Measurements from ENCODE around the gene EXOC6. TPM values are rescaled to one million over a fixed set of nuclear protein-coding genes. Genes with fewer than 3 reads are reported as not detected.

The EXOC6 gene
- total RNA-seq, 1 experiment from 2014 or later: 15.7 TPM

DNA sequence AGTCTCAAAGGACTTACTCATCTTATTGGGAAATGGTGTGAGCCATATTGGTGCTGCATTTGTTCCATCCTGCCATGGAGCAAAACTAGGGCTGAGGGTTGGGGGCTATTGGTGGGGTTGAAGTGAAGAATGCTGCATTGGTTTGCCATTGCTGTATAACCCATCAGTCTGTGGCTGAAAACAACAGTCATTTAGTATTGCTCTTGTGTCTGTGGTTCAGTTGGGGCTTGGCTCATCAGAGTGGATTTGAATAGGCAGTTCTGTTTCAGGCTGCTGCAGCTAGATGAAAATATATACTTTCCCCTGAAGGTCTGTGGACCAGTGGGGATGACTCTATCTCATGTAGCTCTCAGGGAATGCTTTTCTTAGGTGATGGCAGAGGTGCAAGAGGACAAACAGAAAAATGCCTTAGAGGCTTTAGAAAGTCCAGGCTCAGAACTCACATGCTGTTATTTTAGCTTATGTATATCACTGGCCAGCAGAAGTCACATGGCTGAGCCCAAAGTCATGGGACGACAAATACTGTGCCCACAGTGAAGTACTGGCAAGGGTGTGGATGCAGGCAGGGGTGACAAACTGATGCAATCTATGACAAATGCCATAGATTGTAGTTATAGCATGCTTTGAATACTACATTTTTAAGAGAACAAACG, 15.2 kb upstream of the EXOC6 start:
- no peak for DNase-seq (ENCODE audit: low spot score)

DNA sequence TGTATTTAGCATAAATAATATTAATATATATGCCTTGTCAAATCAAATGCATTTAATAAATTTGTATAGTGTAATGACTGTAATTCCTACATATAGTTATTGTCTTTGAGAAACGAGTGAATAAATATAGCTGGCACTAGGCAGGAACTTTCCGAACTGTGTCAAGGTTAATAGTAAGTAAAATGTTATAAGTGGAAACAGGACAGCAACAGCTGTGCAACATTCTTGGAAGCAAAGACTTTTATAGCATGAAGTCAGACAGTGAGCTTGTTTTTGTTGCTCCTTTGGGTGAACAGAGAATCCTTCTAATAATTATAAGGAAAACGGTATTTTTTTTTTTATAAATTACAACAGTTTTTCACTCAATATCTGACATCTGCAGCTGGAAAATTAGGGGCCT, 14.0 kb upstream of the EXOC6 start:
- DNase-seq (ENCODE audit: low spot score): no peak

DNA sequence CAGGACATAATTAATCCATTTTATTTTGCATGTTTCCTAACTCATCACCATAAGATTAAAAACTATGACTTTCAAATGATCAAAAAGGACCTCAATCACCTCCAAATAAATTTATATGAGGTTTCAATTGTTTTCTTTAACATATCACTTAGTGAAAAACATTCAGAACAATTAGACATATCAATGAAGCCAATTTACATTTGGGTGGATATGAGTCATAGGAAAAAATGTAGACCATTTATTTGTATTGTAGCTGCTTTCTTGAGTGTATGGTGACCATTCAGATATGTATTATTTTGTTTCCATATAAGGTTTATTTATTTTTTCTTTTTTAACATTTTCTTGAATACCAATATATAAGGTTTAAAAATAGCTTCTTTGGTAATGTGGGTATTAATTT, 13.3 kb upstream of the EXOC6 start:
- DNase-seq (ENCODE audit: low spot score): no peak

DNA sequence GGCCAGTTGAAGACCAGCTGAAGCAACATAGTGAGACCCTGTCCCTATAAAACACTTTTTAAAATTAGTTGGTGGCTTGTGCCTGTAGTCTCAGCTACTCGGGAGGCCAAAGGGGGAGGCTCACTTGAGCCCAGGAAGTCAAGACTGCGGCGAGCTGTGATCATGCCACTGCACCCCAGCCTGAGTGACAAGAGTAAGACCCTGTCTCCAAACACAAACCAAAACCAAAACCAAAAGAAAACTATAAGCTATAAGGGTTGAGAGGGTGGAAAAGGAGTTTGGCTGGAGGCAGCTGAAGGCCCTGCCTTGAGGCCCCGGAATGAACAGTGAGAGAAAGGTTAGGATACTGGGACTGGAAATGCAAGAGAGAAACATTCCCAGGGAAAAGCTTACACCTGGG, 10.9 kb upstream of the EXOC6 start:
- DNase-seq (ENCODE audit: low spot score): no peak

DNA sequence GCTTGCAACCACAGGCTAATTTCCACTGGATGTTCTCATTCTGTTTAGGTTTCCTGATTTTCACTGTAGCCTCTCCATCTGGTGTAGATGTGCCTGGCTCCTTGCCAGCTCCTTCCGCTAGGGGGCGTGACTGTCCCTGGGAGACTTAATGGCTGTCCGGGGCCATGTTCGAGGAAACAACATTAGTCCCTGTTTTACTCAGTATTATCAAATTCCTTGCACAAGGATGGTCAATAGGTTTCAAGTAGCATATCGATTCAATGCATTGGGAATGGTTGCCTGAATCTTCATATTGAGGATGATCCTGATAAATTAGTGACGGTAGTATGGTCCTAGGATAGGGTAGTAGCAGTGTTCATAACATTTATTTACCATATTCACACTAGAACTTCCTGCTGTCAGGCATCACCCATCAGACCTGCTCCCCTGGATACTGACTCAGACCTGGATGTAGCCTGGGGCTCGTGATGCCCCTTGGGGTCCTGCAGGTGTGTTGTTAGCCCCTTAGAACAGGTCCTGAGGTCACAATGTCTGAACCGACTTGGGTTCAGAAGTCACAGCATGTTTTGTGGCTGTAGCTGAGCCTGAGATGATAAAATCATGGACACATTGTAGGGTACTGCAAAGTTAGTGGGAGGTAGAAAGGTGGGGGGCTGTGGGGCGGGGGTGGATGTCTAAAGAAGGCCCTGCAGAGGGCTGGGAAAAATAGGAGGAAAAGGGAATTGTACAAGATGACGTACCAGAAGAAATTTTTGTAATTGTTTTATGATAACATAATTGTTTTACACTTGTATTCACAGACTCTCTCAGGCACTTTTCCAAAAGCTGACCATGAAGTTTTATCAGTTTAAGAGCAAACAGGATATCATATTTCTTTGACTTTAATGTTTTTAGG, 8.9 kb upstream of the EXOC6 start:
- no peak for DNase-seq (ENCODE audit: low spot score)

DNA sequence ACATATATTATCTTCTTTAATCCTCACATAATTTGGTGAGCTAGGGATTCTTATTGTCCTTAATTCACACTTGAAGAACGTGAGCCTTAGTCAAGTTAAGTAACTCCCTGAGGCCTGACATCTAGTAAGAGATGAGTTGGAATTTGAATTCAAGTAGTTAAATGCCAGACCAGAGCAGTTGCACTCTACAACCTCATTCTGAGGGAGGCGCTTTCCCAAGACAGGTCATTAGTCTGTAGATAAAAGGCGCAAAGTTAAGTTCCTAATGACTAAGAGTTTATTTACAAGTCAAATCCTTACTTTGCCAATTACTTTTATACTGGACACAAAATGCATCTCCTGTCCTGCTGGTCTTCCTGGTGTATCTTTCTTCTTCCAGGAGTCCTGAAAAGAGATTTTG, 3.6 kb upstream of the EXOC6 start:
- DNase-seq (ENCODE audit: low spot score): no peak

DNA sequence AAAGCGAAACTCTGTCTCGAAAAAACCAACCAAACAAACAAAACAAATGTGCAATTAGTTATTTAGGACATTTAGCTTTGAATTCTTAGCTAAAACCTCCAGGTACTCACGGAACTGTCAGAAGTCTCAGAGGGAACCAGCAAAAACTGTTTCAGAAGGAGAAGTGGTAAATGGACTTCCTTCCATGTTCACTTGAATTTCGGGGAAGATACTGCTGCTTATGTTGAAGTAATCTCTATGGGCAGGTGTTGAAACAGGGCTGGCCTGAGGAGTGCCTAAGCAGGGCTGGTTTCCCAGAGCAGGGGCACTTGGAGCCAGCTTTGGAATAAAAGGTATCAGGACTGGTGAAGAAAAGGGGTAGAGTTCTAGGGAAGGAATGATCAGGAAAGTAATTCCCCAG, 2.4 kb upstream of the EXOC6 start:
- no peak for DNase-seq (ENCODE audit: low spot score)

DNA sequence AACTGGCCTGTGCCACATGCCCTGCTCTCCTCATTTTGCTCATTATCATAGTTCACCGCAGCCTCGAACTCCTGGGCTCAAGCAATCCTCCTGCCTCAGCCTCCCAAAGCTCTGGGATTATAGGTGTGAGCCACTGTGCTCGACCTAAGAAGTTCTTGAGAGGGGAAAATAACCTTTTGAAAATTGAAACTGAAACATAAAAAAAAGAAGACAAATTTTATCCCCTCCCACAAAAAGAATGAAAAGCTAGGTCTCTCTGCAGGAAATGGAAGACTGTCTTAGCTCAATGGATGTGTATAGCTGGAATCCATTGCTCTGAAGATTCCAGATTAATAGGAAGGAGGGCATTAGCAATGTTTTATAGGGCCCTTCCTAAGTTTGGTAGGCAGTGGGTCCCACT, 2.0 kb upstream of the EXOC6 start:
- DNase-seq (ENCODE audit: low spot score): no peak

DNA sequence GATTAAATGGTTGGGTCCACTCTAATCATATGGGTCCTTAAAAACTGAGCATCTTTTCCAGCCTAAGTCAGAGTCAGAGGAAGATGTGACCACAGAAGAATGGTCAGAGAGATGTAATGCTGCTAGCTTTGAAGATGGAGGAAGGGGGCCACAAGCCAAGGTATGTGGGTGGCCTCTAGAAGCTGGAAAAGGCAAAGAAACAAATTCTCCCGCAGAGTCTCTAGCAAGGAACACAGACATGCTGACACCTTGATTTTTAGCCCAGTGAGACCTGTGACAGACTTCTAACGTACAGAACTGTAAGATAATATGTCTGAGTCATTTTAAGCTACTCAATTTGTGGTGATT, 1.5 kb upstream of the EXOC6 start:
- no peak for DNase-seq (ENCODE audit: low spot score)

DNA sequence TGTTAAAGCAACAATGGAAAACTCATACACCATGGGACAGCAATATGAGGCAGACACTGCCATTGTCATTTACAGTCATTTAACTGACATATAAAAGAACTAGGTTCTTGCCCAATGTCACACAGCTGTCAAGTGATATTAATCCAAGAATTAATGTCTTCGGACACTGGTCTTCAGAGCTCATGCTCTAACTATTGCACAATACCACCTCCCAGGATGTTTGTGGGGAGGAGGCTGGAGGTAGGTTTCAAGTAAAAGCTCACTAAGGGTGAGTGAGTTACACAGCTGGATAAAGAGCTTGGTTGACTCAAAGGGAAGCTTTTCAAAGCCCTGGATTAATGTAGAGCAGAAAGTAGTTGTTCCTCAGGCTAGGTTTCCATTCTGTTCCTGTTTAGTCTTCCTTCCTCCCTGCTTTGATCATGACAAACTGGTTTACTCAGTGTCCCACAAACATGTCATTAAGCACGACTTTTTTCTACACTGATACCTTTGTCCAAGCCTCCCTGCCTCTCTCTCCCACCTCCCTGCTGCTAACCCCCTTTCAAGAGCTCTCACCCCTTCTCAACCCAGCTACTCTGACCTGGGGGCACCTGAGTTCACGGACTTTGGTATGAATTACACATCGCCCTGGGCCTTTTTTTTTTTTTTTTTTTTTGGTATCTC, 987 bp upstream of the EXOC6 start:
- no peak for DNase-seq (ENCODE audit: low spot score)

DNA sequence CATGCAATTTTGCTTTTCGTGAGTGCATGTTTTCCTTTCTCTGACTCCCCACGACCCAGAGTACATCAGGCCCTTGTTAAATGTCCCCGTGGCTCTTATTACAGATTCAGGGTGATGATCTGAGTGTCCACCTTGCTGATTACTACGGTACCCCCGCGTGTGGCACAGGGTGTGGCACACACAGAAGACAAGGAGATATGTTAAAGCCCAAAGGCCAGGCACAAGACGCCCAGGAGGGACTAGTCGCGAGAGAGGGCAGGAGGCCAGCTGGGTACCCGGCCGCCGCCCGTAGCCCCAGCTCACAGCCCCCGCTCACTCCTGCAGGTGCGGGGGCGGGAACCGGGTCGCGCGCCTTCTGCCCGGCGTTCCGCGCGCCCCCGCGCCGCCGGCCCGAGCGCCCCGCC, 281 bp upstream of the EXOC6 start:
- DNase-seq (ENCODE audit: low spot score): no peak

DNA sequence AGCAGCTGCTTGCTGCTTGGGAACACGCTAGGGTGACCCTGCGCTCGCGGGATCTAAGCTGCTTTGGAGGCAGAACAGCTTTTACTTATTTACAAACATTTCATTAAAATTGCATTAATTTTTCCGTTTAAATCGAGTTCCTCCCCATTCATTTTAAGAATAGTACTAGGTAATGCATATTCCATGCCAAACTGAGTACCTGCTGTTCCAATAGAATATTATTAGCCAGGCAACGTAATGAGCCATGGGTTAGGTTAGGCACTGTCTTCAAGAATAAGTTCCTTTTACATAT, 860 bp downstream of the EXOC6 start:
- no peak for DNase-seq (ENCODE audit: low spot score)

DNA sequence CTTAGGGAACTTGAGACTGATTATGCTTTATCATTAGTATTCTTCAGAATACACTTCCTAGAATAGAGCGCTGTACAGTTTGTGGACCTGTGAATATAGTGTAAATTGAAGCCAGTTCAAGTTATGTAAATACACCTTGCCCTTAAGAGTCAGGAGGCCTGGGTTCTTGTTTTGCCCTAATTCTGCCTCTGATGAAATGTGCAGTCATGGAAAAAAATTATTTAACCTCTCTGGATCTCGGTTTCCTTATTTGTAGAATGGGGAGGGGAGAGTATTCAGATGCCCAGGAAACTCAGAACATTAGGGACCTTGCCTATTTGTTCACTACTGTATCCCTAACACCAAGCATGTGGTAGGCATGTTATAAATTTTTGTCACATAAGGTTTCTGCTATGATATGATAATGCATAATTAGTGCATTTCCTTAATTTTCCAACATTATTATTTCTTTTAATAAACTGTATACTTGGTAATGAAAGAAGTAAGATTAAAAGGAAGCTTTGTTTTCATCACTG, 1.3 kb downstream of the EXOC6 start:
- no peak for DNase-seq (ENCODE audit: low spot score)

DNA sequence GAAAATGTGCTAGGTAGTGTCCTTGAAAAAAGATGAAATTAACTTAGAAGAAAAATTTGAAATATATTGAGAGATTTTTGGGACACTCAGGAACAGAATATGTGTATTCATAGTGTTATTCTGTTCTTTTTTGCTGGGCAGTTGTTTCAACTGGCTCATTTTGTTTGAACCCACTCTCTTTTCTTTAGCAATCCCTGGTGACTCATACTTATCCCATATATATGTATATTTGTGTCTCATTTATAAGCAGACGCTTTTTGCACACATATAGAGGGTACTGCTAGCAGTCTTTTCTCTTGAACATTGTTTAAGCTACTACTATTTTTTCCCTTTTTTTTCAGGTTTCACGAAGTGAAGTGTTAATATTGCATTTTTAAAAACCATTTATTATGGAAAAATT, 1.9 kb downstream of the EXOC6 start:
- DNase-seq (ENCODE audit: low spot score): no peak

DNA sequence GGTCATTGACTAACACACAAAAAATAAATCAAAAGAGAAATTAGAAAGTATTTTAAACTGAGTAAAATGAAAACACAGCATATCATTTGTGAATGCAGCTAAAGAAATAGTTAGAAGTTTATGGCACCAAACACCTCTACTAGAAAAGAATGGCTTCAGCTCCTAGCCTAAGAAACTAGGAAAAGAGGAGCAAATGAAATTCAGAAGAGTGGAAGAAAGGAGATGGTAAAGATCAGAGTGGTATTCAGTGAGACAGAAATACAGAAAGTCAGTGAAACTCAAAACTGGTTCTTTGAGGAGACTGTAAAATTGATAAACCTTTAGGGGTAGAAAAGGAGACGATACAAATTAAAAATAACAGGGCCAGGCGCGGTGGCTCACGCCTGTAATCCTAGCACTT, 2.7 kb downstream of the EXOC6 start:
- no peak for DNase-seq (ENCODE audit: low spot score)

DNA sequence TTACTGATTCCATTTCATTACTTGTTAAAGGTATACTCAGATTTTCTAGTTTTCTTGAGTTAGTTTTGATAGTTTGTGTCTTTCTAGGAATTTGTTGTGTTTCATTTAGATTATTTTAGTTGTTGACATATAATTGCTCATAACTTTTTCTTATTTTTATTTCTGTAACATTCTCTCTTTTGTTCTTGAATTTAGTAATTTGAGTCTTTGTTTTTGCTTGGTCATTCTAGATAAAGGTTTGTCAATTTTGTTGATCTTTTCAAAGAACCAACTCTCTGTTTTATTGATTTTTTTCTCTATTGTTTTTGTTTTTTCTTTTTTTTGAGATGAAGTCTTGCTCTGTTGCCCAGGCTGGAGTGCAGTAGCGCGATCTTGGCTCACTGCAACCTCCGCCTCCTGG, 7.2 kb downstream of the EXOC6 start:
- no peak for DNase-seq (ENCODE audit: low spot score)

DNA sequence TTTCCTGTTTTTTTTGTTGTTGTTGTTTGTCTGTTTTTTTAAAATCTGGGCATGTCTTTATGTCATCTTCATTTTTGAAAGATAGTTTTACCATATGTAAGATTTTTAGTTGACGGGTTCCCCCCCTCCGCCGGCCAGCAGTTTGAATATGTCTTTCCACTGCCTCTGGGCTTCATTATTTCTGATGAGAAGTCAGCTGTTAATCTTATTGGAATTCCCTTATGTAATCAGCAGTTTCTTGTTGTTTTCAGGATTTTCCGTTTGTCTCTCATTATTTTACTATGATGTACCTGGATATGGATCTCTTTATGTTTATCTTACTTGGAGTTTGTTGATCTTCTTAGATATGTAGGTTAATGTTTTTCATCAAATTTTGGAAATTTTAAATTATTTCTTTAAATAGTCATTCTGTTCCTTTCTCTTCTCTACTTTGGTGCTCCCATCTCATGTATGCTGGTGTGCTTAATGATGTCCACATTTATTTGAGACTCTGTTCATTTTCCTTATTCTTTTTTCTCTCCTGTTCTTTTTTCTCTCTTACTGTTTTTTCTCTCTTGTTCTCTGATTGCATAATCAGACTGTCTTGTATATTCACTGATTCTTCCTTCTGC, 9.7 kb downstream of the EXOC6 start:
- no peak for DNase-seq (ENCODE audit: low spot score)

DNA sequence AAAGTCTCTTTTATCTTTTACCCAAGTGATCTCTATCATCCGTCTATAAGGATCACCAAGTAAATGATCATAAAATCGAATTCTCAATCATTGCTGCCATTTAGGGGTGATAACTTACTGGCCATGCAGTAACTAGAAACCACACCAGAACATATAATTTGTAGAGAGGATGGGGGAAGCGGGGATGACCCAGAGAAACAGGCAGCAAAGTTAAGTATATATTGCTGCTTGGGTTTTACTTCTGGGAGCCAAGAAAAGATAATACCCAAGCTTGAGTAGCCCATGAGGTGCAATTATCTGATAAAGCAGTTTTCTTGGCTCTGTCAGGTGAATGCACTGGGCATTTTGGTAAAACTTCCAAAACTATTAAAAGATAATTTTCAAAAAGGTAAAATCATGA, 18.9 kb downstream of the EXOC6 start:
- DNase-seq (ENCODE audit: low spot score): no peak

DNA sequence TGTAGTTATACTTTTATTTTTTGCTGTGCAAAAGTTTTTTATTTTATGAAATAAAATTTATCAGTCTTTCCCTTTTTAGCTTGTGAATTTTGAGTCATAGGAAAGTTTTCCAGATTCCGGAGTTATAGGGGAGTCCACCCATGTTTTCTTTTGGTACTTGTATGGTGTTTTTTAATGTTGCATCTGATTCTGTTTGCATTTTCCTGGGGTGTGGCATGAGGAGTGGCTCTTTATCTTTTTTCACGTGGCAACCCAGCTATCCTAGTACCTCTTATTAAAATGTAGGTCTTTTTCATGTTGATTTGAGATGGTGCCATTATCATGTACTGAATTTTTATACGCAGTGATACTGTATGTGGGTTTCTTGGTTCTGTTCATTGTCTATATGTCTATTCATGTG, 19.7 kb downstream of the EXOC6 start:
- no peak for DNase-seq (ENCODE audit: low spot score)

DNA sequence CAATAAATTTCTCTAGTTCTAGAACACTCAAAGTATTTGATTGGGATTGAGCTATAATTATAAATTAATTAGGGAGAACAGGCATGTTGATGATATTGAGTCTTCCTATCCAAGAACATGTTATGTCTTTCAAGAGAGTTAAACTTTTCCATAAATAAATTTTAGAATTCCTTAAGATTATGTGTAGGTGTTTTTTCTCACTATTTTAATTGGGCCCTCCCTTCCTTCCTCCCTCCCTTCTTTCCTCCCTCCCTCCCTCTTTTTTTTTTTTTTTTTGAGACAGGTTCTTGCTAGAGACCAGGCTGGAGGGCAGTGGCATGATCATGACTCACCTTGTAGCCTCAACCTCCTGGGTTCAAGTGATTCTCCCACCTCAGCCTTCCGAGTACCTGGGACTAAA, 20.2 kb downstream of the EXOC6 start:
- DNase-seq (ENCODE audit: low spot score): no peak

DNA sequence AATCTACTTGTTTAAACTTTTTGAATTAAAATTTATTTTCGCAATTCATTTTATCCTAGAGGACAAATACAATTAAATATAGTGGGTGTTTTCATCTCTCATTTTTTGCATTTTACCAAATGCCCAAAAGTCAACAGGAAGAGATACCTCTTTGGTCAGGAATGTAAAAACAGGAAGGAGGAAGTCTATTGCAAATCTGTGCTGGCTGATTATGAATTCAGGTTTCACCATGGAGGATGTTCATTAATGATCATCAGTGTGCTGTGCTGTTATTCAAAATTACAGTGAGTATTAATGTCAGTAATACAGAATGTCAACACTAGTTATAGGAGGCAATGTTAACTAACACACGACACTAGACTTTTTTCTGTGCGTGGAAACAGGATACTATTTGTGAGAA, 24.7 kb downstream of the EXOC6 start:
- DNase-seq (ENCODE audit: low spot score): no peak

DNA sequence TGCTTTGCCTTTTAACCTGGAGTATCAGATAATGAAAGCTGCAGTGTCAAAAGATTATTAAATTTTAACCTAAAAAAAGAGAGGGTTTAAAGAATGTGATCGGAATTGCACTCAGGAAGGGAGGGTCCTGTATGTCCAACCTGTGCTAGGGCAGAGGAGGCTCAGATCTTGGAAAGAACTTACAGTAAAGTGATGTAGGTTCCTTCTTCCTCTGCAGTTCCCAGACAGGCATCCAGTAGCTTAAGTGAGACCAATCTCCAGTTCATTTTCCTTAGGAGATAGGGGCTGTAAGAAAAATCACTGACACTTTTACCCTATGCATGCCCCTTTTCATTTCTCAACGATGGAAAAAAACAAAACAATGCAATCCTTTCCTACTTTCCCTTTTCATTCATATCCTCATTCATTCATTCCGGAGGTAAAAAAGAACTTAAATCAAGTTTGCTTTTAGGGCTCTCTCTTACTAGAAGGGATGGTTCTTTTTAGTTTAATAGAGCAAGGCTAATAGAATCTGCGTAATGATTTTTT, 28.3 kb downstream of the EXOC6 start:
- no peak for DNase-seq (ENCODE audit: low spot score)

Data from A172 (cell line).